Measurements from ENCODE around the gene RNASE4. TPM values are rescaled to one million over a fixed set of nuclear protein-coding genes. Genes with fewer than 3 reads are reported as not detected.

Gene RNASE4
- polyA plus RNA-seq, 1 donor (not counting 4 experiments of a cell fraction or from before 2014, with no cell fraction given) = 5.5 TPM

DNA sequence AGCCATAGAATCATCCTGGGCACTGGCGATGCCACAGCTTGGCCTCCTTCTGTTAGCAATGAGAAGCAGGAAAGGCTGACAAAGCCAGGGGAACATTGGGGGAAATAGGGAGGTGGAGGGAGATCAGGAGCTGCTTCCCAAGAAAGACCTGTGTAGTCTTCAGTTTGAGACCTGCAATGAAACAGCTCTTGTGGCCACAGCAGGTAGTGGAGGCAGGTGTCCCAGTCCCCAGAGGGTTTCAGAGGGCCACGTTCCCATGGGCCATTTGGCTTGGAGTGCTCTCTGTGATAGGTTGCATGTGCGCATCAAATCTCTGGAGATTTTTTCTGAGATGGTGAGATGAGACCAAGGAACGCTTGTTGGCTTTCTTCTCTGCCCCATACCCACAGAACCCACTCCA lies 28.5 kb upstream of the RNASE4 start:
- TF ChIP-seq, protein P1, sequence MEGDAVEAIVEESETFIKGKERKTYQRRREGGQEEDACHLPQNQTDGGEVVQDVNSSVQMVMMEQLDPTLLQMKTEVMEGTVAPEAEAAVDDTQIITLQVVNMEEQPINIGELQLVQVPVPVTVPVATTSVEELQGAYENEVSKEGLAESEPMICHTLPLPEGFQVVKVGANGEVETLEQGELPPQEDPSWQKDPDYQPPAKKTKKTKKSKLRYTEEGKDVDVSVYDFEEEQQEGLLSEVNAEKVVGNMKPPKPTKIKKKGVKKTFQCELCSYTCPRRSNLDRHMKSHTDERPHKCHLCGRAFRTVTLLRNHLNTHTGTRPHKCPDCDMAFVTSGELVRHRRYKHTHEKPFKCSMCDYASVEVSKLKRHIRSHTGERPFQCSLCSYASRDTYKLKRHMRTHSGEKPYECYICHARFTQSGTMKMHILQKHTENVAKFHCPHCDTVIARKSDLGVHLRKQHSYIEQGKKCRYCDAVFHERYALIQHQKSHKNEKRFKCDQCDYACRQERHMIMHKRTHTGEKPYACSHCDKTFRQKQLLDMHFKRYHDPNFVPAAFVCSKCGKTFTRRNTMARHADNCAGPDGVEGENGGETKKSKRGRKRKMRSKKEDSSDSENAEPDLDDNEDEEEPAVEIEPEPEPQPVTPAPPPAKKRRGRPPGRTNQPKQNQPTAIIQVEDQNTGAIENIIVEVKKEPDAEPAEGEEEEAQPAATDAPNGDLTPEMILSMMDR (optimal IDR thresholded peaks at IDR 0.05 in 1 of 3, IDR thresholded peaks at IDR 0.05 in 1 of 3, conservative IDR thresholded peaks at IDR 0.05 in 1 of 3; ENCODE audit: extremely low read depth in 1 of 3, insufficient read depth in 2 of 3, low read length in 3 of 3) = no peak
- TF ChIP-seq EZH2 (IDR thresholded peaks at IDR 0.05; ENCODE audit: low read length) = no peak
- Histone ChIP-seq H2AFZ (ENCODE audit: control insufficient read depth, low read length) (no peak overlapping the region), H3K27ac (ENCODE audit: control insufficient read depth, insufficient read depth, low read length) (no peak overlapping the region), H3K9ac (ENCODE audit: control insufficient read depth, extremely low read depth, insufficient read depth, low read length) (no peak overlapping the region), H3K4me2 (ENCODE audit: control insufficient read depth, extremely low read depth, insufficient read depth, low read depth, low read length) (no peak overlapping the region), H3K27me3 (ENCODE audit: control insufficient read depth, extremely low read depth, insufficient read depth, low read length) (peaks cover 9% of the 10 kb centered on the region), H3K36me3 (ENCODE audit: control insufficient read depth in 2 of 2, extremely low read depth in 1 of 2, insufficient read depth in 2 of 2, low read length in 2 of 2) (no peaks in the 10 kb centered on the region), H4K20me1 (ENCODE audit: control insufficient read depth, extremely low read depth, insufficient read depth, low read length) (no peaks in the 10 kb centered on the region), H3K4me3 (ENCODE audit: control insufficient read depth in 2 of 3, extremely low read depth in 1 of 3, insufficient read depth in 2 of 3, low read depth in 1 of 3, low read length in 3 of 3) (no peak overlapping the region), H3K9me3 (ENCODE audit: control insufficient read depth, low read depth, low read length) (no peaks in the 10 kb centered on the region), H3K4me1 (ENCODE audit: control insufficient read depth, extremely low read depth, insufficient read depth, low read length) (no peaks in the 10 kb centered on the region), H3K79me2 (ENCODE audit: control insufficient read depth, insufficient read depth, low read length) (no peaks in the 10 kb centered on the region), H3K9me1 (ENCODE audit: control insufficient read depth, extremely low read depth, insufficient read depth, low read length) (no peaks in the 10 kb centered on the region)
- DNase-seq (ENCODE audit: low read depth, low spot score) (no peak), FAIRE-seq (no peak)
- dilution Hi-C loops (cut with MboI; ENCODE audit: extremely low pct_ligation_motif_present, low sequenced_read_pairs) = no loop called here

DNA sequence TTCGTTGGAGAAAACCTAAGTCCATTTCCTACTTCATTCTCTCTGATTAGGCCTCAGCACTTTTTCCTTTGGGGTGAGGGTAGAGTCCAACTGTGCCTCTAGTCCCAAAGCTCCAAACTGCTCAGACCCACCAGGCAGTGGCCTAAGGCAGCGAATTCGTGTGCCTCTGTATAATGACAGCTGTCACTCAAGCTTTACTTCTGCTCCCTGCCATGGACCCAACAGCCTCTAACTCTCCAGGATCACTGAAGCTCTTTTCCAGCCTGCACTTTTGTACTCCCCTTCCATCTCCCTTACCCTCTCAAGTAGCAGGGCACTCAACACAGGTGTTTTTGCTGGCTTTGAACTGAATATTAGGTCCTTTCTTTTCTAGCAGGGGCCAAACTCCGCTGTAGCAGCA lies 28.1 kb upstream of the RNASE4 start:
- Histone ChIP-seq H3K9me1 (ENCODE audit: control insufficient read depth, extremely low read depth, insufficient read depth, low read length) (no peaks in the 10 kb centered on the region), H3K9ac (ENCODE audit: control insufficient read depth, extremely low read depth, insufficient read depth, low read length) (no peak overlapping the region), H3K36me3 (ENCODE audit: control insufficient read depth in 2 of 2, extremely low read depth in 1 of 2, insufficient read depth in 2 of 2, low read length in 2 of 2) (no peaks in the 10 kb centered on the region), H3K4me2 (ENCODE audit: control insufficient read depth, extremely low read depth, insufficient read depth, low read depth, low read length) (no peak overlapping the region), H2AFZ (ENCODE audit: control insufficient read depth, low read length) (no peak overlapping the region), H3K4me1 (ENCODE audit: control insufficient read depth, extremely low read depth, insufficient read depth, low read length) (no peaks in the 10 kb centered on the region), H3K79me2 (ENCODE audit: control insufficient read depth, insufficient read depth, low read length) (no peaks in the 10 kb centered on the region), H3K27ac (ENCODE audit: control insufficient read depth, insufficient read depth, low read length) (no peak overlapping the region), H3K9me3 (ENCODE audit: control insufficient read depth, low read depth, low read length) (no peaks in the 10 kb centered on the region), H3K27me3 (ENCODE audit: control insufficient read depth, extremely low read depth, insufficient read depth, low read length) (peaks cover 9% of the 10 kb centered on the region), H3K4me3 (ENCODE audit: control insufficient read depth in 2 of 3, extremely low read depth in 1 of 3, insufficient read depth in 2 of 3, low read depth in 1 of 3, low read length in 3 of 3) (no peak overlapping the region), H4K20me1 (ENCODE audit: control insufficient read depth, extremely low read depth, insufficient read depth, low read length) (no peaks in the 10 kb centered on the region)
- dilution Hi-C loops (cut with MboI; ENCODE audit: extremely low pct_ligation_motif_present, low sequenced_read_pairs) = no loop called here
- TF ChIP-seq, protein P1 (optimal IDR thresholded peaks at IDR 0.05 in 1 of 3, IDR thresholded peaks at IDR 0.05 in 1 of 3, conservative IDR thresholded peaks at IDR 0.05 in 1 of 3; ENCODE audit: extremely low read depth in 1 of 3, insufficient read depth in 2 of 3, low read length in 3 of 3) = no peak
- no peak for TF ChIP-seq EZH2 (IDR thresholded peaks at IDR 0.05; ENCODE audit: low read length)
- FAIRE-seq = no peak
- DNase-seq (ENCODE audit: low read depth, low spot score) = no peak
